SK-N-SH (cell line): ENCODE results near the gene PI4K2B. TPM values are rescaled to one million over a fixed set of nuclear protein-coding genes. Genes with fewer than 3 reads are reported as not detected.
"Not testable (repeated sequence)": the region's sequence is repeated elsewhere in the genome, so short reads cannot be mapped to it uniquely, and the experiment has no call there.

ENCODE experiments used
- CTCF ChIA-PET: fragments of 300-600, 350-600 bp; formaldehyde crosslinking; extraction: SDS; loops from one replicate; lab custom pipeline; 2021; lab: Yijun Ruan, JAX
- POLR2A ChIA-PET: fragments of 350-600 bp; sonication (Branson Sonifier 250); formaldehyde crosslinking; extraction: SDS; loops from one replicate; lab custom pipeline; 2020; ENCODE audit warnings: antibody characterized with exemption, inconsistent platforms; lab: Yijun Ruan, JAX
- DNase-seq: peaks from one replicate; pipeline ENCODE4 v3.0.0; 2012
- H2AFZ ChIP-seq: fragments of 200-600 bp; sonication (generic); 2 replicates; pipeline ENCODE4 v1.8.1; 2016; ENCODE audit warnings: antibody characterized with exemption, mild to moderate bottlenecking, low read depth
- H3F3A ChIP-seq: fragments of 200-600 bp; sonication (generic); replicated peaks from 2 replicates; pipeline ENCODE3; 2016; ENCODE audit warnings: antibody characterized with exemption, mild to moderate bottlenecking; ENCODE audit not compliant: insufficient read depth
- H3K27ac ChIP-seq, 2 experiments: fragments of 200-500 bp in 1 of 2; fragments of 200-600 bp in 1 of 2; sonication (Bioruptor generic) in 1 of 2; sonication (generic), shearing (Covaris generic) in 1 of 2; 2 replicates each; pipeline versions ENCODE4 v1.5.1 to v1.6.1; 2014 to 2016; ENCODE audit warnings: low read depth in 2 of 2, inconsistent platforms in 1 of 2, low read length in 1 of 2, mild to moderate bottlenecking in 1 of 2, mixed read lengths in 1 of 2
- H3K27me3 ChIP-seq: fragments of 200-600 bp; sonication (generic), shearing (Covaris generic); 2 replicates; pipeline ENCODE4 v1.6.1; 2016; ENCODE audit warnings: mixed run types; ENCODE audit not compliant: insufficient read depth
- H3K36me3 ChIP-seq, 2 experiments: fragments of 200-500 bp in 1 of 2; fragments of 200-600 bp in 1 of 2; sonication (Bioruptor generic) in 1 of 2; sonication (generic) in 1 of 2; replicated peaks in 1 of 2; 2 replicates each; pipeline versions ENCODE3 to v1.5.1; 2014 to 2016; ENCODE audit warnings: low read length in 1 of 2, mild to moderate bottlenecking in 1 of 2; ENCODE audit not compliant: insufficient read depth in 2 of 2, control insufficient read depth in 1 of 2
- H3K4me1 ChIP-seq, 2 experiments: fragments of 200-500 bp in 1 of 2; fragments of 200-600 bp in 1 of 2; sonication (Bioruptor generic) in 1 of 2; sonication (generic), shearing (Covaris generic) in 1 of 2; 2 replicates each; pipeline versions ENCODE4 v1.5.1 to v1.6.1; 2014 to 2016; ENCODE audit warnings: low read depth in 1 of 2, low read length in 1 of 2, mixed run types in 1 of 2; ENCODE audit not compliant: insufficient read depth in 2 of 2, control insufficient read depth in 1 of 2
- H3K4me2 ChIP-seq: fragments of 200-600 bp; sonication (generic), shearing (Covaris generic); 2 replicates; pipeline ENCODE4 v1.6.1; 2017; ENCODE audit warnings: mixed run types
- H3K4me3 ChIP-seq, 2 experiments: fragments of 200-500 bp in 1 of 2; fragments of 200-600 bp in 1 of 2; sonication (Bioruptor generic) in 1 of 2; sonication (generic), shearing (Covaris generic) in 1 of 2; 2 replicates each; pipeline versions ENCODE4 v1.5.1 to v1.8.1; 2014 to 2016; ENCODE audit warnings: low read depth in 2 of 2, inconsistent platforms in 1 of 2, low read length in 1 of 2, mild to moderate bottlenecking in 1 of 2, mixed read lengths in 1 of 2, moderate library complexity in 1 of 2
- H3K79me2 ChIP-seq: fragments of 200-600 bp; sonication (generic); 2 replicates; pipeline ENCODE4 v1.8.1; 2017; ENCODE audit warnings: mild to moderate bottlenecking; ENCODE audit not compliant: insufficient read depth
- H3K9ac ChIP-seq: fragments of 200-600 bp; sonication (generic); 2 replicates; pipeline ENCODE4 v1.6.1; 2017; ENCODE audit warnings: mixed run types
- H3K9me2 ChIP-seq: fragments of 200-600 bp; sonication (generic); 2 replicates; pipeline ENCODE4 v1.6.1; 2017; ENCODE audit warnings: mixed run types
- H3K9me3 ChIP-seq: fragments of 200-600 bp; sonication (generic); 2 replicates; pipeline ENCODE4 v1.6.1; 2017; ENCODE audit warnings: mixed run types, mild to moderate bottlenecking, moderate library complexity
- H4K20me1 ChIP-seq: fragments of 200-600 bp; sonication (generic); 2 replicates; pipeline ENCODE4 v1.6.1; 2017; ENCODE audit warnings: mild to moderate bottlenecking, mixed run types; ENCODE audit not compliant: insufficient read depth
- CHD2 ChIP-seq: fragments of 150-350 bp; IDR thresholded peaks from 2 replicates; pipeline ENCODE4 v1.6.1; 2018; ENCODE audit warnings: low read length; ENCODE audit not compliant: partially characterized antibody
- ELF1 ChIP-seq: IDR thresholded peaks from 2 replicates; pipeline ENCODE4 v1.4.0; 2012
- EP300 ChIP-seq, 2 experiments: IDR thresholded peaks; 2 replicates each; pipeline versions ENCODE4 v1.4.0 to v1.6.1; 2012; ENCODE audit warnings: borderline replicate concordance in 1 of 2, low read depth in 1 of 2, low read length in 1 of 2
- FOXJ3 ChIP-seq: sonication (generic); formaldehyde crosslinking; IDR thresholded peaks from 2 replicates; pipeline ENCODE4 v1.5.1; 2020; ENCODE audit warnings: mild to moderate bottlenecking, missing genetic modification reagents
- FOXM1 ChIP-seq: IDR thresholded peaks from 2 replicates; pipeline ENCODE4 v1.4.0; 2012; ENCODE audit warnings: low read depth, mild to moderate bottlenecking
- GABPA ChIP-seq: IDR thresholded peaks from 2 replicates; pipeline ENCODE4 v1.4.0; 2012; ENCODE audit warnings: low read depth, mild to moderate bottlenecking
- IRF3 ChIP-seq: fragments of 150-350 bp; IDR thresholded peaks from 2 replicates; pipeline ENCODE4 v1.6.1; 2016; ENCODE audit warnings: mild to moderate bottlenecking, low read depth, low read length
- JUND ChIP-seq: IDR thresholded peaks from 2 replicates; pipeline ENCODE4 v1.4.0; 2012
- MAX ChIP-seq: IDR thresholded peaks from 2 replicates; pipeline ENCODE4 v1.4.0; 2012; ENCODE audit warnings: low read depth
- NFIC ChIP-seq: IDR thresholded peaks from 2 replicates; pipeline ENCODE4 v1.4.0; 2012; ENCODE audit warnings: borderline replicate concordance
- RCOR1 ChIP-seq: fragments of 150-350 bp; IDR thresholded peaks from 2 replicates; pipeline ENCODE4 v1.6.1; 2017; ENCODE audit warnings: antibody characterized with exemption, low read length
- RFX5 ChIP-seq: IDR thresholded peaks from 2 replicates; pipeline ENCODE4 v1.6.1; 2012; ENCODE audit warnings: mild to moderate bottlenecking, improper control_type of control experiment, low read length
- RXRA ChIP-seq: IDR thresholded peaks from 2 replicates; pipeline ENCODE4 v1.4.0; 2012; ENCODE audit warnings: low read depth, mild to moderate bottlenecking, borderline replicate concordance
- TEAD4 ChIP-seq: IDR thresholded peaks from 2 replicates; pipeline ENCODE4 v1.4.0; 2012; ENCODE audit warnings: mild to moderate bottlenecking, borderline replicate concordance; ENCODE audit not compliant: insufficient read depth
- USF1 ChIP-seq: IDR thresholded peaks from 2 replicates; pipeline ENCODE4 v1.4.0; 2012; ENCODE audit warnings: low read depth, borderline replicate concordance
- WGBS: methylation state at CpG from one replicate; pipeline ENCODE4 v1.1.6; 2017; ENCODE audit warnings: low lambda C conversion rate; 5-methylcytosine and 5-hydroxymethylcytosine counted together
- polyA plus RNA-seq, 3 experiments: library from polyadenylated mRNA; depleted of rRNA; stranded (reverse); fragments of >200 nt; gene quantifications; 2 replicates each; pipeline ENCODE4 v1.2.3, GENCODE V29; 2012

PI4K2B gene
- polyA plus RNA-seq, 1 of the 3 experiments (the other 2 are of a cell fraction): 3.1 TPM

DNA sequence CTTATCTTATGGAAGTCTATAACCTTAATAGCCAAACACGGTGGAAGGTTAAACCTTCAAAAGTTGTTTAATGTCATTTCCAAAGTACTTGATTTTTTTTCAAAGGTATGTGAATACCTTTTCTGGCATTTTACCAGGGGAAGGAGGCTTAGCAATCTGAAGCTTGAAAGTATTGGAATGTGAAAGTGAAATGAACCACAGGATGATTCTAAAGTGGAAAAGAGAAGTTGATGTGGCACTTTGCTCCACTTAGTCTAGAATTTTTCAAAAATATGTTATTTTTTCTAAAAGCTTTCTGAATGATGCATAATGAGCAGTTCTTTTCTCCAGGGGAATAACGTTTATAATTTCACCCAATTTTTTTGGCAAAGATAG is 19.2 kb downstream of the PI4K2B start:
- Histone ChIP-seq H3K27me3 (no peaks in the 10 kb centered on the region), H4K20me1 (no peaks in the 10 kb centered on the region), H3F3A (no peaks in the 10 kb centered on the region), H3K36me3 (peaks cover 3 to 17% of the 10 kb centered on the region in 2 experiments), H3K9ac (no peak overlapping the region), H3K9me3 (no peaks in the 10 kb centered on the region), H3K27ac (no peak overlapping the region), H3K79me2 (peaks cover 16% of the 10 kb centered on the region), H3K4me1 (no peaks in the 10 kb centered on the region), H3K4me2 (peak overlapping the region; percentile 51; the same call in 1 of the 2 replicates), H2AFZ (no peak overlapping the region), H3K9me2 (no peaks in the 10 kb centered on the region), H3K4me3 (no peak overlapping the region)
- WGBS: 16% methylated on average over 2 of the region's 2 CpGs
- ChIA-PET POLR2A (no interaction called here), CTCF (interaction anchor here (0.7 to 1.4 kb wide), 2 partner anchors 9 to 105 kb away, joined by 3 to 4 read pairs; no protein-coding TSS in a partner anchor)
- DNase-seq: no peak
- no peak for TF ChIP-seq TEAD4
- TF ChIP-seq ELF1: no peak
- no peak for TF ChIP-seq JUND
- TF ChIP-seq IRF3: no peak
- TF ChIP-seq CHD2: no peak
- TF ChIP-seq NFIC: no peak
- no peak for TF ChIP-seq RFX5
- TF ChIP-seq MAX: no peak
- TF ChIP-seq FOXM1: no peak
- TF ChIP-seq RCOR1: no peak
- TF ChIP-seq FOXJ3 (CRISPR knock-in tag): no peak
- TF ChIP-seq USF1: no peak
- no peak for TF ChIP-seq RXRA
- no peak for TF ChIP-seq GABPA
- no peak for TF ChIP-seq EP300 (IDR thresholded peaks at IDR 0.05; ENCODE audit: borderline replicate concordance in 1 of 2, low read depth in 1 of 2, low read length in 1 of 2)

DNA sequence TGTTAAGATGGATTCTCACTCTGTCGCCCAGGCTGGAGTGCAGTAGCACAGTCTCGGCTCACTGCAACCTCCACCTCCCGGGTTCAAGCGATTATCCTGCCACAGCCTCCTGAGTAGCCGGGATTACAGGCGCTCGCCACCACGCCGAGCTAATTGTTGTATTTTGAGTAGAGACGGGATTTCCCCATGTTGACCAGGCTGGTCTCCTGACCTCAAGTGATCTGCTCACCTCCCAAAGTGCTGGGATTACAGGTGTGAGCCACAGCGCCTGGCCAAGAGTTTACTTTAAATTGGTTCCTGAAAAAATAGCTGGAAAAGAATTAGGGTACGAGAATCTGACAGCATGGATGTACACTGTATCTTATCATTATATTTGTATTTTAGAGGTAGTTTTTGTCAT is 20.0 kb downstream of the PI4K2B start:
- 94% methylated on average over 12 of the region's 12 CpGs for WGBS
- H3K27ac ChIP-seq, H3K4me2 ChIP-seq, POLR2A ChIA-PET, H3K27me3 ChIP-seq, H3K9me2 ChIP-seq, DNase-seq, H4K20me1 ChIP-seq, CTCF ChIA-PET, H3F3A ChIP-seq, H3K4me1 ChIP-seq, H2AFZ ChIP-seq, H3K4me3 ChIP-seq, H3K9me3 ChIP-seq, H3K9ac ChIP-seq: not testable (repeated sequence)
- H3K36me3 ChIP-seq: peaks cover 3 to 17% of the 10 kb centered on the region in 2 experiments
- peaks cover 16% of the 10 kb centered on the region for H3K79me2 ChIP-seq
